A549 (cell line): Measurements from ENCODE around the gene MRPL34. TPM values are rescaled to one million over a fixed set of nuclear protein-coding genes. Genes with fewer than 3 reads are reported as not detected.

Experiments
- ATAC-seq, 2 experiments: fragments of 200-7000 bp in 1 of 2; fragments of >200 bp in 1 of 2; cut with Nextera tagmentation in 1 of 2; cut with Tn5 transposase in 1 of 2; 3 replicates each; pipeline versions ENCODE4 v1.8.0 to v1.9.1; 2018 to 2020; ENCODE audit warnings: mild to moderate bottlenecking in 1 of 2, moderate library complexity in 1 of 2
- CTCF ChIA-PET: fragments of 300-600 bp; sonication (Branson Sonifier 250); formaldehyde crosslinking; extraction: SDS; loops from one replicate; lab custom pipeline; 2021; ENCODE audit warnings: antibody characterized with exemption, inconsistent platforms; lab: Yijun Ruan, JAX
- POLR2A ChIA-PET: fragments of 350-600 bp; formaldehyde crosslinking; extraction: SDS; loops from one replicate; lab custom pipeline; 2021; ENCODE audit warnings: antibody characterized with exemption, inconsistent platforms; lab: Yijun Ruan, JAX
- DNase-seq, 2 experiments: peaks; one replicate each; pipeline versions ENCODE4 v3.0.0 to v3.0.0-alpha.2; 2011 to 2016; ENCODE audit warnings: low read depth in 1 of 2, low spot score in 1 of 2
- FAIRE-seq: peaks from 2 replicates; lab custom pipeline; 2011; peaks lifted over from hg19 to GRCh38; lab: Jason Lieb, UNC
- H3K27ac ChIP-seq, 2 experiments: fragments of >200 bp; sonication (Bioruptor Twin); formaldehyde crosslinking; 3 replicates each; pipeline ENCODE4 v1.5.1; 2016 to 2017
- H3K4me1 ChIP-seq: fragments of >200 bp; sonication (Bioruptor Twin); formaldehyde crosslinking; 3 replicates; pipeline ENCODE4 v1.6.1; 2016
- H3K4me2 ChIP-seq: fragments of >200 bp; sonication (Bioruptor Twin); formaldehyde crosslinking; 3 replicates; pipeline ENCODE4 v1.6.1; 2016
- H3K4me3 ChIP-seq: fragments of >200 bp; sonication (Bioruptor Twin); formaldehyde crosslinking; 3 replicates; pipeline ENCODE4 v1.5.1; 2016
- H3K9me3 ChIP-seq: fragments of >200 bp; sonication (Bioruptor Twin); formaldehyde crosslinking; 3 replicates; pipeline ENCODE4 v1.6.1; 2016
- BHLHE40 ChIP-seq: IDR thresholded peaks from 2 replicates; pipeline ENCODE4 v1.6.1; 2012; ENCODE audit warnings: low read depth, low read length, inconsistent platforms
- CBX8 ChIP-seq: fragments of 200-600 bp; sonication (generic); IDR thresholded peaks from 2 replicates; pipeline ENCODE4 v1.6.1; 2016
- CHD2 ChIP-seq: fragments of 150-350 bp; IDR thresholded peaks from 2 replicates; pipeline ENCODE4 v1.6.1; 2014; ENCODE audit warnings: low read length; ENCODE audit not compliant: partially characterized antibody
- CHD4 ChIP-seq: fragments of 200-600 bp; sonication (generic); IDR thresholded peaks from 2 replicates; pipeline ENCODE4 v1.6.1; 2016; ENCODE audit warnings: antibody characterized with exemption, mild to moderate bottlenecking, borderline replicate concordance
- EHF ChIP-seq: fragments of 250-450 bp; sonication (Bioruptor Pico); IDR thresholded peaks from 2 replicates; pipeline ENCODE4 v1.5.0; 2020; ENCODE audit warnings: mild to moderate bottlenecking
- EHMT2 ChIP-seq: fragments of 200-600 bp; sonication (generic); IDR thresholded peaks from 2 replicates; pipeline ENCODE4 v1.6.1; 2016; ENCODE audit warnings: antibody characterized with exemption, low read depth, mild to moderate bottlenecking, moderate library complexity
- EP300 ChIP-seq, 2 experiments: fragments of >200 bp; sonication (Bioruptor Twin); formaldehyde crosslinking; IDR thresholded peaks; 2 replicates in 1 of 2; 3 replicates in 1 of 2; pipeline ENCODE4 v1.6.1; 2016 to 2017
- ESRRA ChIP-seq: fragments of 150-350 bp; IDR thresholded peaks from 2 replicates; pipeline ENCODE4 v1.6.1; 2014; ENCODE audit warnings: mild to moderate bottlenecking, low read length, borderline replicate concordance
- FOSB ChIP-seq: fragments of 250-450 bp; sonication (Bioruptor Pico); IDR thresholded peaks from 2 replicates; pipeline ENCODE4 v1.5.0; 2020; ENCODE audit warnings: mild to moderate bottlenecking, moderate library complexity
- FOSL2 ChIP-seq, 2 experiments: fragments of 450-650 bp in 1 of 2; fragments of >200 bp in 1 of 2; sonication (Bioruptor Twin) in 1 of 2; formaldehyde crosslinking; IDR thresholded peaks; 2 replicates each; pipeline versions ENCODE4 v1.5.0 to v1.6.1; 2016 to 2020; ENCODE audit warnings: mild to moderate bottlenecking in 1 of 2, moderate library complexity in 1 of 2
- HDAC2 ChIP-seq: fragments of 200-600 bp; sonication (generic); IDR thresholded peaks from 2 replicates; pipeline ENCODE4 v1.6.1; 2016
- HOXA7 ChIP-seq: fragments of 250-450 bp; sonication (Bioruptor Pico); IDR thresholded peaks from 2 replicates; pipeline ENCODE4 v1.5.0; 2020; ENCODE audit warnings: mild to moderate bottlenecking, moderate library complexity
- JUN ChIP-seq, 2 experiments: fragments of >200 bp; sonication (Bioruptor Twin); formaldehyde crosslinking; IDR thresholded peaks; 2 replicates in 1 of 2; 3 replicates in 1 of 2; pipeline ENCODE4 v1.6.1; 2016 to 2017
- JUNB ChIP-seq: fragments of >200 bp; sonication (Bioruptor Twin); formaldehyde crosslinking; IDR thresholded peaks from 2 replicates; pipeline ENCODE4 v1.6.1; 2016
- KDM1A ChIP-seq: fragments of 200-600 bp; sonication (generic); IDR thresholded peaks from 2 replicates; pipeline ENCODE4 v1.6.1; 2016; ENCODE audit warnings: low read depth, mild to moderate bottlenecking
- KDM5A ChIP-seq: fragments of 200-600 bp; sonication (generic); IDR thresholded peaks from 2 replicates; pipeline ENCODE4 v1.6.1; 2016; ENCODE audit warnings: antibody characterized with exemption, mild to moderate bottlenecking
- MYC ChIP-seq: IDR thresholded peaks from 2 replicates; pipeline ENCODE4 v1.6.1; 2012; ENCODE audit warnings: mild to moderate bottlenecking, inconsistent platforms, low read length, improper control_type of control experiment, borderline replicate concordance
- NFE2L2 ChIP-seq: fragments of 150-350 bp; conservative IDR thresholded peaks from 2 replicates; pipeline ENCODE4 v1.6.1; 2014; ENCODE audit warnings: low read length
- POLR2AphosphoS2 ChIP-seq: conservative IDR thresholded peaks from 2 replicates; pipeline ENCODE4 v1.6.1; 2012; ENCODE audit warnings: low read length, improper control_type of control experiment, inconsistent platforms
- RCOR1 ChIP-seq: fragments of 150-350 bp; IDR thresholded peaks from 2 replicates; pipeline ENCODE4 v1.6.1; 2014; ENCODE audit warnings: antibody characterized with exemption, low read length, low read depth
- ZC3H11A ChIP-seq: fragments of 450-650 bp; IDR thresholded peaks from 2 replicates; pipeline ENCODE4 v1.6.1; 2014; ENCODE audit warnings: antibody characterized with exemption, mild to moderate bottlenecking
- ZNF302 ChIP-seq: fragments of 250-450 bp; sonication (Bioruptor Pico); IDR thresholded peaks from 2 replicates; pipeline ENCODE4 v1.9.0; 2021; ENCODE audit warnings: inconsistent platforms, mild to moderate bottlenecking, moderate library complexity
- WGBS: methylation state at CpG from one replicate; pipeline ENCODE4 v1.1.6; 2017; ENCODE audit errors: missing lambda C conversion rate; 5-methylcytosine and 5-hydroxymethylcytosine counted together
- polyA plus RNA-seq, 4 experiments: library from polyadenylated mRNA; depleted of rRNA in 3 of 4; stranded (reverse); fragments of >200 nt; fragmentation: RNase III in 1 of 4; extraction: RNeasy Plus Mini Kit Qiagen cat#74134 plus additional on column Dnase treatment in 1 of 4; gene quantifications; 2 replicates in 3 of 4; 3 replicates in 1 of 4; pipeline ENCODE4 v1.2.3, GENCODE V29; 2011 to 2017
- TF ChIP-seq, protein P1 (sequence below): IDR thresholded peaks from 2 replicates; pipeline ENCODE4 v1.6.1; 2012; ENCODE audit warnings: low read depth, borderline replicate concordance
- TF ChIP-seq, protein P2 (sequence below): fragments of 250-450 bp; sonication (Bioruptor Pico); IDR thresholded peaks from 2 replicates; pipeline ENCODE4 v1.5.0; 2020; ENCODE audit warnings: low read depth, mild to moderate bottlenecking, moderate library complexity
- TF ChIP-seq, protein P3 (sequence below): fragments of 250-450 bp; sonication (Bioruptor Pico); IDR thresholded peaks from 2 replicates; pipeline ENCODE4 v1.5.0; 2021; ENCODE audit warnings: mild to moderate bottlenecking, moderate library complexity, borderline replicate concordance

Gene MRPL34
- polyA plus RNA-seq, 2 of the 4 experiments (the other 2 are of a cell fraction) = 28.1 to 56.1 TPM

DNA sequence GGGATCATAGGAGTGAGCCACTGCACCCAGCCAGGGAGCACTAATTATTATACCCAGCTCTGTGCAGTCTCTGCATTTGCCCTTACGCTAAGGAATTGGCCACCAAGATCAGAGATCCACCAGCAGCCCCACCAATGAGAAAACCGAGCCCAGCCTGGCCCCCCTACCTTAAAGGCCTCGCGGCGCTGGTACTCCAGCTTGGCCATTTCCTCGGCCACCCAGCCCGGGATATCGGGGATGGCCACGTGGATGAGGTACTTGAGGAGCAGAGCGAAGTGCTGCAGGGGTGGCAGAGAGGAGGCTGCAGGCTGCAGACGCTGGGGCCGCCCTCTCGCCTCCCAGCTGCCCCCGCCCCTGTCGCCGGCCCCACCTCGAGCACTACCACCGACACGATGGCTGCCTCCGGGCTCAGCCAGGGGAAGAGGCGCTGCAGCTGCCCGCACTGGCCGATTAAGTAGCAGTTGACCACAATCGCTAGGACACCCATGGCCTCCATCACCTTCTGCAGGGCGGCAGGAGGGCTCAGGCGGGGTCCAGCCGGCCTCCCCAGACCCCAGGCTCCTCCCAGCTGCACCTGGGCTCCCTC lies 21.5 kb downstream of the MRPL34 start:
- H3K4me2 ChIP-seq = no peak overlapping the region
- no peak for ATAC-seq

DNA sequence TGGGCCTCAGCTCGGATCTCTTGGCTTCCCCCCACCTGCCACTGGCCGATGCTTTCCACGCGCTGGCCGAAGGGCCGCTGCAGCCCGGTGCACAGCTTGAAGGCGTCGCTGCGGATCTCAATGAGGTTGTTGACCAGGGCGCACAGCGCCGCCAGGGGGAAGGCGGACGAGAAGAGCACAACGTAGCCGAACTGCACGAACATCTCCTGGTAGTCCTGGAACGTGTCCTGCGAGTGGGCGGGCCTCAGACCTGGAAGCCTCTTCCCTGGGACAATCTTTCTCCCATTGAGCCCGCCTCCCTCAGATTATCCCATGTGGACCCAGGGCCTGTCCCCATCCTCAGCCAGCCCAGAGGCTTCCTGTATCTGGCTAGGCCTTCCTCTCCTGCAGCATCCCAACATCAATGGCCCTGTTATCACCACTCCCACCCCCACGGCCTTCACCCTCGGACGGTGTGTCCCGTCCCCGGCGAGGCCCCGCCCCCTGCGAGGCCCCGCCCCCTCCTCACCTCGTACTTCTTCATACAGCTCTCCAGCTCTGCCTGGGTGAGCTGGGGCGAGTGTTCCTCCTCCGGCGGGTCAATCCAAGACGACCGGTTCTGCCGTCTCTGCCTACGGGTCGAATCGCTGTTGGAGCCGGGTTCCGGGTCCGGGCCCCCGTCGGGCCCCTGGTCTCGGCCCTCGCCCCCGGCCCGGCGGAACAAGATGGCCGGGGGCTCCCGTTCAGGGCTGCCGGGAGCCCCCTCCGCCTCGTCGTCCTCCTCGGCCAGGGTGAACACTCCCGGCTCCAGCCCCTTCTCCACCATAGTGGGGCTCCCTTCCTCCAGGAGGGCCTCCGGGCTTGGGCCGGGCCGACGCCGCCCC lies 22.2 kb downstream of the MRPL34 start:
- peak; percentile 27 to 47; a peak in 5 of 6 replicates for ATAC-seq
- CTCF ChIA-PET = interaction anchor here (1.1 kb wide), 1 partner anchor 8 kb away, joined by 3 read pairs; no protein-coding TSS in a partner anchor

More for the DNA sequence above, 21.5 kb downstream of the MRPL34 start:
- Histone ChIP-seq H3K9me3 (no peaks in the 10 kb centered on the region), H3K4me1 (no peaks in the 10 kb centered on the region), H3K4me3 (no peak overlapping the region), H3K27ac (no peak overlapping the region)
- DNase-seq = no peak
- 98% methylated on average over 17 of the region's 27 CpGs for WGBS
- POLR2A ChIA-PET = no interaction called here
- CTCF ChIA-PET = interaction anchor here (1.0 to 1.1 kb wide), 3 partner anchors 9 to 16 kb away, joined by 3 to 6 read pairs (median 4); no protein-coding TSS in a partner anchor
- TF ChIP-seq CHD2 (no peak), ZC3H11A (no peak), JUN (IDR thresholded peaks at IDR 0.05) (no peak), HOXA7 (CRISPR knock-in tag) (no peak), ZNF302 (no peak), NFE2L2 (no peak), CHD4 (no peak), FOSB (CRISPR knock-in tag) (no peak), EP300 (IDR thresholded peaks at IDR 0.05) (no peak)
- FAIRE-seq = no peak

DNA sequence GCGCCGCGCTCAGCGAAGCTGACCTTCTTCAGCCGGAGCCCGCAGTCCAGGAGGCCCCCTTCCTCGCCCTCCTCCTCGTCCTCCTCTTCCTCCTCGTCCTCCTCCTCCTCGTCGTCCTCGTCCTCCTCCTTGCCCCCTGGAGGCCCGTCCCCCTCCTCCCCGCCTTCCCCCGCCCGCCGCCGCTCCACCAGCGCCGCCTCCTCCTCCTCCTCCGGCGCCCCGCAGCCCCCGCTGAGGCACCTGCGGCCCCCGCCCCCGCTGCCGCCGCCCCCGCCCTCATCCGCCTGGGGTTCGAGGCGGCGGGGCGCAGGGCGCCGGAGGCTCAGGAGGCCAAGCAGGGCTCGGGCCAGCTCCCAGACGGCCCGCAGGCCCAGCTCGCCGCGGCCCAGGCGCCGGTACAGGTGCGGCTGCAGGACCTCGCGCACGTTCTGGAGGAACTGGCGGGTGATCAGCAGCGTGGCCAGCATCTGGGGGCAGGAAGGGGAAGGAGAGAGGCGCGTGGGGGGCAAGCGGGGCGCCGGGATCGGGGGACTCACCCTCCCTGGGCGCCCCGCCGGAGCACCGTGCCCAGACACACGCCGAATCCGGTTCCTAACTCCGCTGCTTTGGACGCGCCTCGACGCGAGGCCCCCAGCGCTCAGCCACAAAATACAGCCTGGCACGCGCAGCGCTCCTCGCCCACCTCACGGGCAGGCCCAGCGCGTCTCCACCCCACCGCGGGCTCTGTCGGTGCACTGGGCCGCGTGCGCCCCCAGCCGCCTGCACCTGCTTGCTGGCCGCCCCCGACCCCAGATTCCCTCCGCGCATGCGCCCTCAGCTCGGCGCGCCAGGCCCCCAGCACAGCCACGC lies 23.1 kb downstream of the MRPL34 start:
- no peak overlapping the region for H3K27ac ChIP-seq
- H3K4me1 ChIP-seq = peaks cover 3% of the 10 kb centered on the region; the same call in 2 of the 3 replicates
- FAIRE-seq (no peak), DNase-seq (no peak), ATAC-seq (no peak)
- H3K4me3 ChIP-seq = no peak overlapping the region
- ChIA-PET POLR2A (no interaction called here), CTCF (interaction anchor here (1.0 kb wide), 1 partner anchor 45 kb away, joined by 3 read pairs; no protein-coding TSS in a partner anchor)
- H3K9me3 ChIP-seq = no peaks in the 10 kb centered on the region
- WGBS = 98% methylated on average over 39 of the region's 94 CpGs
- no peak overlapping the region for H3K4me2 ChIP-seq
- TF ChIP-seq EHF (CRISPR knock-in tag) (no peak), ESRRA (no peak), EHMT2 (no peak), RCOR1 (no peak), CBX8 (no peak), MYC (no peak), HDAC2 (no peak), KDM5A (no peak), BHLHE40 (no peak)
- TF ChIP-seq, protein P1, sequence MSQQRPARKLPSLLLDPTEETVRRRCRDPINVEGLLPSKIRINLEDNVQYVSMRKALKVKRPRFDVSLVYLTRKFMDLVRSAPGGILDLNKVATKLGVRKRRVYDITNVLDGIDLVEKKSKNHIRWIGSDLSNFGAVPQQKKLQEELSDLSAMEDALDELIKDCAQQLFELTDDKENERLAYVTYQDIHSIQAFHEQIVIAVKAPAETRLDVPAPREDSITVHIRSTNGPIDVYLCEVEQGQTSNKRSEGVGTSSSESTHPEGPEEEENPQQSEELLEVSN = no peak
- TF ChIP-seq, protein P2, sequence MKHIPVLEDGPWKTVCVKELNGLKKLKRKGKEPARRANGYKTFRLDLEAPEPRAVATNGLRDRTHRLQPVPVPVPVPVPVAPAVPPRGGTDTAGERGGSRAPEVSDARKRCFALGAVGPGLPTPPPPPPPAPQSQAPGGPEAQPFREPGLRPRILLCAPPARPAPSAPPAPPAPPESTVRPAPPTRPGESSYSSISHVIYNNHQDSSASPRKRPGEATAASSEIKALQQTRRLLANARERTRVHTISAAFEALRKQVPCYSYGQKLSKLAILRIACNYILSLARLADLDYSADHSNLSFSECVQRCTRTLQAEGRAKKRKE (CRISPR knock-in tag) = no peak

More for the DNA sequence above, 22.2 kb downstream of the MRPL34 start:
- Histone ChIP-seq H3K9me3 (no peaks in the 10 kb centered on the region), H3K27ac (no peak overlapping the region), H3K4me2 (no peak overlapping the region), H3K4me1 (no peaks in the 10 kb centered on the region), H3K4me3 (no peak overlapping the region)
- FAIRE-seq = no peak
- no peak for DNase-seq
- WGBS = 93% methylated on average over 32 of the region's 64 CpGs
- no peak for TF ChIP-seq ZC3H11A
- TF ChIP-seq, protein P3, sequence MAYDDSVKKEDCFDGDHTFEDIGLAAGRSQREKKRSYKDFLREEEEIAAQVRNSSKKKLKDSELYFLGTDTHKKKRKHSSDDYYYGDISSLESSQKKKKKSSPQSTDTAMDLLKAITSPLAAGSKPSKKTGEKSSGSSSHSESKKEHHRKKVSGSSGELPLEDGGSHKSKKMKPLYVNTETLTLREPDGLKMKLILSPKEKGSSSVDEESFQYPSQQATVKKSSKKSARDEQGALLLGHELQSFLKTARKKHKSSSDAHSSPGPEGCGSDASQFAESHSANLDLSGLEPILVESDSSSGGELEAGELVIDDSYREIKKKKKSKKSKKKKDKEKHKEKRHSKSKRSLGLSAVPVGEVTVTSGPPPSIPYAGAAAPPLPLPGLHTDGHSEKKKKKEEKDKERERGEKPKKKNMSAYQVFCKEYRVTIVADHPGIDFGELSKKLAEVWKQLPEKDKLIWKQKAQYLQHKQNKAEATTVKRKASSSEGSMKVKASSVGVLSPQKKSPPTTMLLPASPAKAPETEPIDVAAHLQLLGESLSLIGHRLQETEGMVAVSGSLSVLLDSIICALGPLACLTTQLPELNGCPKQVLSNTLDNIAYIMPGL (CRISPR knock-in tag) = no peak
- TF ChIP-seq KDM1A = no peak
- no peak for TF ChIP-seq BHLHE40
- TF ChIP-seq FOSL2 (IDR thresholded peaks at IDR 0.05) = no peak
- no peak for TF ChIP-seq FOSL2 (CRISPR knock-in tag; IDR thresholded peaks at IDR 0.05)
- no peak for TF ChIP-seq POLR2AphosphoS2
- TF ChIP-seq JUNB = no peak
- TF ChIP-seq, protein P2 (CRISPR knock-in tag) = no peak
- POLR2A ChIA-PET = no interaction called here
